H1 (cell line): ENCODE results near the gene ELOVL6. TPM values are rescaled to one million over a fixed set of nuclear protein-coding genes. Genes with fewer than 3 reads are reported as not detected.

Source experiments
- CTCF ChIA-PET: fragments of 300-600 bp; sonication (Branson Sonifier 250); formaldehyde crosslinking; loops from one replicate; lab custom pipeline; 2021; ENCODE audit not compliant: partially characterized antibody; lab: Charles Lee
- POLR2A ChIA-PET: fragments of 300-600 bp; sonication (Branson Sonifier 250); formaldehyde crosslinking; loops from one replicate; lab custom pipeline; 2021; ENCODE audit warnings: inconsistent platforms; ENCODE audit not compliant: partially characterized antibody; lab: Charles Lee
- DNase-seq, 2 experiments: peaks; one replicate each; pipeline versions ENCODE4 v3.0.0 to v3.0.0-alpha.2; 2010 to 2022; ENCODE audit warnings: low spot score in 2 of 2, low read depth in 1 of 2, mixed read lengths in 1 of 2
- FAIRE-seq: peaks from 2 replicates; lab custom pipeline; 2011; peaks lifted over from hg19 to GRCh38; lab: Jason Lieb, UNC
- H2AFZ ChIP-seq: 2 replicates; pipeline ENCODE4 v1.8.1; 2012; ENCODE audit warnings: low read length, inconsistent platforms
- H2AK5ac ChIP-seq: 2 replicates; pipeline ENCODE4 v1.6.1; 2013; ENCODE audit warnings: low read depth, low read length
- H2BK120ac ChIP-seq: replicated peaks from 2 replicates; pipeline ENCODE3; 2013; ENCODE audit warnings: low read depth, low read length, inconsistent platforms
- H2BK12ac ChIP-seq: 2 replicates; pipeline ENCODE4 v1.6.1; 2013; ENCODE audit warnings: low read depth, low read length
- H2BK15ac ChIP-seq: 2 replicates; pipeline ENCODE4 v1.6.1; 2013; ENCODE audit warnings: low read length
- H2BK20ac ChIP-seq: 2 replicates; pipeline ENCODE4 v1.6.1; 2013; ENCODE audit warnings: low read length
- H2BK5ac ChIP-seq: 2 replicates; pipeline ENCODE4 v1.6.1; 2013; ENCODE audit warnings: low read depth, low read length
- H3K14ac ChIP-seq: 2 replicates; pipeline ENCODE4 v1.6.1; 2013; ENCODE audit warnings: inconsistent platforms; ENCODE audit not compliant: insufficient read length
- H3K18ac ChIP-seq: 2 replicates; pipeline ENCODE4 v1.6.1; 2013; ENCODE audit warnings: low read length; ENCODE audit errors: extremely low read depth
- H3K23ac ChIP-seq: 2 replicates; pipeline ENCODE4 v1.6.1; 2013; ENCODE audit warnings: inconsistent platforms; ENCODE audit not compliant: insufficient read length
- H3K23me2 ChIP-seq: 2 replicates; pipeline ENCODE4 v1.6.1; 2013; ENCODE audit warnings: low read depth, low read length
- H3K27ac ChIP-seq: 2 replicates; pipeline ENCODE4 v1.6.1; 2011; ENCODE audit warnings: low read depth, low read length, inconsistent platforms
- H3K27me3 ChIP-seq, 4 experiments: replicated peaks in 1 of 4; 1 replicate in 1 of 4; 2 replicates in 3 of 4; pipeline versions ENCODE4 v1.6.1 to v1.8.1; 2011 to 2013; ENCODE audit warnings: low read length in 3 of 4, mild to moderate bottlenecking in 3 of 4, inconsistent platforms in 2 of 4, mixed read lengths in 2 of 4, moderate library complexity in 1 of 4; ENCODE audit not compliant: control insufficient read depth in 3 of 4, insufficient read depth in 3 of 4; ENCODE audit errors: extremely low read depth in 1 of 4
- H3K36me3 ChIP-seq, 4 experiments: 2 replicates each; pipeline versions ENCODE4 v1.6.1 to v1.8.1; 2011 to 2013; ENCODE audit warnings: mild to moderate bottlenecking in 4 of 4, low read length in 3 of 4, moderate library complexity in 2 of 4, control low read depth in 1 of 4, inconsistent platforms in 1 of 4; ENCODE audit not compliant: insufficient read depth in 4 of 4, control insufficient read depth in 2 of 4
- H3K4ac ChIP-seq: replicated peaks from 2 replicates; pipeline ENCODE3; 2013; ENCODE audit warnings: low read length, low read depth, mixed read lengths, inconsistent platforms; ENCODE audit not compliant: insufficient read length
- H3K4me1 ChIP-seq, 4 experiments: replicated peaks in 1 of 4; 1 replicate in 1 of 4; 2 replicates in 3 of 4; pipeline versions ENCODE4 v1.6.1 to v1.8.1; 2011 to 2013; ENCODE audit warnings: low read length in 3 of 4, inconsistent platforms in 2 of 4, mixed read lengths in 1 of 4; ENCODE audit not compliant: insufficient read depth in 4 of 4, control insufficient read depth in 3 of 4
- H3K4me2 ChIP-seq, 2 experiments: 2 replicates each; pipeline versions ENCODE4 v1.6.1 to v1.8.1; 2011 to 2013; ENCODE audit warnings: low read depth in 2 of 2, low read length in 2 of 2, control low read depth in 1 of 2, inconsistent platforms in 1 of 2, mild to moderate bottlenecking in 1 of 2; ENCODE audit not compliant: insufficient read depth in 1 of 2
- H3K4me3 ChIP-seq, 4 experiments: fragments of 200-600, 300-600 bp in 1 of 4; sonication (generic), shearing (Covaris generic), sonication (Bioruptor Twin) in 1 of 4; 2 replicates each; pipeline versions ENCODE4 v1.5.1 to v1.8.1; 2011 to 2016; ENCODE audit warnings: low read length in 4 of 4, low read depth in 3 of 4, control low read depth in 2 of 4, inconsistent platforms in 2 of 4, mild to moderate bottlenecking in 2 of 4, mixed read lengths in 1 of 4, moderate library complexity in 1 of 4; ENCODE audit not compliant: insufficient read depth in 2 of 4; ENCODE audit errors: extremely low read depth in 1 of 4
- H3K56ac ChIP-seq: replicated peaks from 2 replicates; pipeline ENCODE3; 2013; ENCODE audit warnings: low read depth, mild to moderate bottlenecking, mixed read lengths, low read length, inconsistent platforms; ENCODE audit not compliant: insufficient read length
- H3K79me1 ChIP-seq: 2 replicates; pipeline ENCODE4 v1.6.1; 2013; ENCODE audit warnings: low read depth, low read length, control low read depth
- H3K79me2 ChIP-seq, 2 experiments: 2 replicates each; pipeline versions ENCODE4 v1.6.1 to v1.8.1; 2012 to 2013; ENCODE audit warnings: low read length in 2 of 2, mild to moderate bottlenecking in 2 of 2, inconsistent platforms in 1 of 2; ENCODE audit not compliant: insufficient read depth in 2 of 2, control insufficient read depth in 1 of 2
- H3K9ac ChIP-seq, 4 experiments: replicated peaks in 1 of 4; 1 replicate in 1 of 4; 2 replicates in 3 of 4; pipeline versions ENCODE4 v1.6.1 to v1.8.1; 2011 to 2013; ENCODE audit warnings: low read depth in 3 of 4, low read length in 3 of 4, control low read depth in 2 of 4, mild to moderate bottlenecking in 2 of 4, moderate library complexity in 2 of 4, inconsistent platforms in 1 of 4; ENCODE audit errors: extremely low read depth in 1 of 4
- H3K9me3 ChIP-seq, 2 experiments: 2 replicates each; pipeline versions ENCODE4 v1.6.1 to v1.8.1; 2012 to 2013; ENCODE audit warnings: mild to moderate bottlenecking in 2 of 2, moderate library complexity in 2 of 2, control low read depth in 1 of 2, inconsistent platforms in 1 of 2, low read depth in 1 of 2, low read length in 1 of 2, mixed read lengths in 1 of 2; ENCODE audit not compliant: insufficient read depth in 2 of 2
- H4K20me1 ChIP-seq, 2 experiments: replicated peaks in 1 of 2; 2 replicates each; pipeline versions ENCODE3 to v1.8.1; 2011 to 2013; ENCODE audit warnings: inconsistent platforms in 2 of 2, low read length in 2 of 2, mild to moderate bottlenecking in 1 of 2; ENCODE audit not compliant: insufficient read depth in 2 of 2, control insufficient read depth in 1 of 2
- H4K5ac ChIP-seq: 2 replicates; pipeline ENCODE4 v1.6.1; 2013; ENCODE audit warnings: low read length, low read depth, mixed read lengths, inconsistent platforms; ENCODE audit not compliant: insufficient read length
- H4K8ac ChIP-seq: 2 replicates; pipeline ENCODE4 v1.8.0; 2013; ENCODE audit warnings: mild to moderate bottlenecking, moderate library complexity, low read length, inconsistent platforms; ENCODE audit not compliant: insufficient read depth; ENCODE audit errors: extremely low read depth
- H4K91ac ChIP-seq: replicated peaks from 2 replicates; pipeline ENCODE3; 2013; ENCODE audit warnings: low read length, mixed read lengths, inconsistent platforms; ENCODE audit not compliant: insufficient read length
- BACH1 ChIP-seq: IDR thresholded peaks from 2 replicates; pipeline ENCODE4 v1.6.1; 2012; ENCODE audit warnings: low read length, improper control_type of control experiment
- BRCA1 ChIP-seq: IDR thresholded peaks from 2 replicates; pipeline ENCODE4 v1.6.1; 2012; ENCODE audit warnings: low read depth, low read length, improper control_type of control experiment
- CHD2 ChIP-seq: IDR thresholded peaks from 2 replicates; pipeline ENCODE4 v1.6.1; 2012; ENCODE audit warnings: low read length, improper control_type of control experiment
- CTCF ChIP-seq, 3 experiments: IDR thresholded peaks; 1 replicate in 2 of 3; 2 replicates in 1 of 3; pipeline versions ENCODE4 v1.5.1 to v1.6.1; 2011; ENCODE audit warnings: low read length in 3 of 3, mild to moderate bottlenecking in 3 of 3, inconsistent platforms in 2 of 3, low read depth in 1 of 3, moderate library complexity in 1 of 3; ENCODE audit not compliant: insufficient read depth in 1 of 3; ENCODE audit errors: control extremely low read depth in 1 of 3
- EP300 ChIP-seq, 2 experiments: IDR thresholded peaks; 1 replicate in 1 of 2; 2 replicates in 1 of 2; pipeline ENCODE4 v1.6.1; 2011 to 2012; ENCODE audit warnings: low read depth in 2 of 2, low read length in 2 of 2, mild to moderate bottlenecking in 2 of 2, borderline replicate concordance in 1 of 2, inconsistent platforms in 1 of 2, moderate library complexity in 1 of 2
- MAX ChIP-seq: IDR thresholded peaks from 2 replicates; pipeline ENCODE4 v1.6.1; 2012; ENCODE audit warnings: inconsistent platforms
- SIN3A ChIP-seq, 2 experiments: IDR thresholded peaks in 1 of 2; conservative IDR thresholded peaks in 1 of 2; 2 replicates each; pipeline ENCODE4 v1.6.1; 2011 to 2012; ENCODE audit warnings: low read length in 2 of 2, improper control_type of control experiment in 1 of 2, low read depth in 1 of 2, mild to moderate bottlenecking in 1 of 2
- WGBS, 2 experiments: shearing (Covaris generic) in 1 of 2; methylation state at CpG; one replicate each; pipeline versions ENCODE4 v1.1.6 to v1.1.7; 2013 to 2015; ENCODE audit warnings: low lambda C conversion rate in 2 of 2, mixed read lengths in 2 of 2, inconsistent platforms in 1 of 2, low coverage in 1 of 2, missing lambda C conversion rate in 1 of 2; ENCODE audit not compliant: insufficient replicate concordance in 2 of 2, insufficient coverage in 1 of 2, insufficient read length in 1 of 2; ENCODE audit errors: extremely low coverage in 1 of 2, missing lambda C conversion rate in 1 of 2; 5-methylcytosine and 5-hydroxymethylcytosine counted together
- polyA plus RNA-seq, 7 experiments: library from polyadenylated mRNA; depleted of rRNA in 3 of 7; stranded (reverse) in 5 of 7; unstranded in 2 of 7; fragments of >200 nt in 5 of 7; fragments of 200-250 nt in 2 of 7; gene quantifications; 1 replicate in 5 of 7; 2 replicates in 1 of 7; 4 replicates in 1 of 7; pipeline versions ENCODE4 v1.2.1 to v1.2.3, GENCODE V29; 2011 to 2013; ENCODE audit warnings: missing spikeins in 2 of 7, mixed read lengths in 2 of 7
- total RNA-seq: library from RNA; stranded (reverse); fragmentation: NEBNext Ultra II Directional; extraction: Animal tissue kit (Norgen Biotek cat#: 25700); gene quantifications from 2 replicates; pipeline ENCODE4 v1.2.1, GENCODE V29; 2021

The ELOVL6 gene
- total and polyA plus RNA-seq, 2 of the 8 experiments (the other 6 are each of a cell fraction or from before 2014, with no cell fraction given) = 27.8 to 86.6 TPM

- H3K56ac ChIP-seq = no peak overlapping the region
- H3K4me3 ChIP-seq = no peak overlapping the region
- no peak overlapping the region for H3K18ac ChIP-seq
- ChIA-PET POLR2A (interaction anchor here (1.1 to 1.8 kb wide), 2 partner anchors 9 to 15 kb away, joined by 5 read pairs; no protein-coding TSS in a partner anchor), CTCF (interaction anchor here (0.9 to 1.7 kb wide), 3 partner anchors 9 to 78 kb away, joined by 3 to 5 read pairs (median 5); no protein-coding TSS in a partner anchor)
- DNase-seq (no peak), FAIRE-seq (no peak)
- H3K36me3 ChIP-seq = peaks cover 0 to 4% (median 1%) of the 10 kb centered on the region in 4 experiments; a peak in 3 of 8 replicates
- H3K23ac ChIP-seq = no peak overlapping the region
- H3K79me1 ChIP-seq = no peaks in the 10 kb centered on the region; the same call in 1 of the 2 replicates
- H2AK5ac ChIP-seq = no peak overlapping the region
- no peak overlapping the region for H4K8ac ChIP-seq
- H3K4me1 ChIP-seq = no peaks in the 10 kb centered on the region; a peak in 2 of 7 replicates
- H2BK15ac ChIP-seq = no peak overlapping the region
- H4K91ac ChIP-seq = no peak overlapping the region
- H4K5ac ChIP-seq = no peak overlapping the region
- no peak overlapping the region for H3K27ac ChIP-seq
- H3K79me2 ChIP-seq = peaks cover 0 to 52% of the 10 kb centered on the region in 2 experiments; a peak in 2 of 4 replicates
- no peak overlapping the region for H2BK120ac ChIP-seq
- no peak overlapping the region for H2BK5ac ChIP-seq
- H2BK20ac ChIP-seq = no peak overlapping the region
- no peak overlapping the region for H3K9ac ChIP-seq
- no peaks in the 10 kb centered on the region for H3K27me3 ChIP-seq
- no peaks in the 10 kb centered on the region for H3K9me3 ChIP-seq
- H3K23me2 ChIP-seq = no peaks in the 10 kb centered on the region
- peaks cover 0 to 7% of the 10 kb centered on the region in 2 experiments for H4K20me1 ChIP-seq
- H3K14ac ChIP-seq = no peak overlapping the region
- H3K4me2 ChIP-seq = no peak overlapping the region
- H3K4ac ChIP-seq = no peak overlapping the region
- 88% methylated on average over 4 of the region's 4 CpGs; no CpG with 5 or more reads in 1 of the 2 experiments for WGBS, 2 experiments
- H2BK12ac ChIP-seq = no peak overlapping the region
- no peak overlapping the region for H2AFZ ChIP-seq
- no peak for TF ChIP-seq BRCA1
- no peak for TF ChIP-seq MAX
- TF ChIP-seq SIN3A (conservative IDR thresholded peaks at IDR 0.05 in 1 of 2, IDR thresholded peaks at IDR 0.05 in 1 of 2; ENCODE audit: low read depth in 1 of 2, low read length in 2 of 2) = no peak
- TF ChIP-seq BACH1 = no peak
- TF ChIP-seq EP300 (IDR thresholded peaks at IDR 0.05; ENCODE audit: borderline replicate concordance in 1 of 2, low read depth in 2 of 2, low read length in 2 of 2) = no peak
- no peak for TF ChIP-seq CTCF (IDR thresholded peaks at IDR 0.05; ENCODE audit: control extremely low read depth in 1 of 3, insufficient read depth in 1 of 3, low read depth in 1 of 3, low read length in 3 of 3)
- TF ChIP-seq CHD2 = no peak
Observed at GRCh38 chr4:110128029-110128428, 70.4 kb downstream of the ELOVL6 start.
